WERI-Rb-1 (cell line): ENCODE data around the gene JPT1.
A peak's percentile ranks its signal among the peaks of the same experiment; 100 is the strongest.
"Not testable (repeated sequence)": the region's sequence is repeated elsewhere in the genome, so short reads cannot be mapped to it uniquely, and the experiment has no call there.

ENCODE experiments used
- DNase-seq: peaks from one replicate; pipeline ENCODE4 v3.0.0-alpha.2; 2020
- H3K27ac ChIP-seq: fragments of 250-450 bp; sonication (Bioruptor Pico); 2 replicates; pipeline ENCODE4 v1.5.1; 2020; ENCODE audit warnings: mild to moderate bottlenecking, moderate library complexity
- H3K27me3 ChIP-seq: fragments of 250-450 bp; sonication (Bioruptor Pico); 2 replicates; pipeline ENCODE4 v1.5.1; 2021; ENCODE audit warnings: mild to moderate bottlenecking, low read depth, moderate library complexity; ENCODE audit not compliant: insufficient read depth, severe bottlenecking
- H3K36me3 ChIP-seq: fragments of 250-450 bp; sonication (Bioruptor Pico); 2 replicates; pipeline ENCODE4 v1.5.1; 2020; ENCODE audit warnings: mild to moderate bottlenecking, moderate library complexity
- H3K4me3 ChIP-seq: 2 replicates; pipeline ENCODE4 v1.5.1; 2011; ENCODE audit warnings: low read depth, mild to moderate bottlenecking, control low read depth, low read length
- H3K9me3 ChIP-seq: fragments of 250-450 bp; sonication (Bioruptor Pico); 2 replicates; pipeline ENCODE4 v1.5.1; 2021; ENCODE audit warnings: mild to moderate bottlenecking, moderate library complexity; ENCODE audit not compliant: severe bottlenecking
- CTCF ChIP-seq: IDR thresholded peaks from 2 replicates; pipeline ENCODE4 v1.5.1; 2011; ENCODE audit warnings: low read depth, mild to moderate bottlenecking, control low read depth, inconsistent platforms, low read length

The JPT1 gene

GRCh38 chr17:75133001-75133400 is 21.3 kb downstream of the JPT1 start:
- Histone ChIP-seq H3K27ac (peak overlapping the region; percentile 86), H3K4me3 (no peak overlapping the region), H3K27me3 (no peaks in the 10 kb centered on the region), H3K9me3 (no peaks in the 10 kb centered on the region), H3K36me3 (peaks cover 50% of the 10 kb centered on the region)
- DNase-seq = no peak
- TF ChIP-seq CTCF = no peak

GRCh38 chr17:75132018-75133000 is 22.0 kb downstream of the JPT1 start:
- DNase-seq = peak; percentile 85
- H3K4me3 ChIP-seq = peak overlapping the region; percentile 91
- H3K27me3 ChIP-seq, H3K9me3 ChIP-seq: not testable (repeated sequence)
- peak overlapping the region; percentile 86 for H3K27ac ChIP-seq
- H3K36me3 ChIP-seq = peaks cover 46% of the 10 kb centered on the region

GRCh38 chr17:75131278-75132017 is 22.9 kb downstream of the JPT1 start, which contains the start of gene NT5C:
Gene NT5C (minus strand): TSS chr17:75131742. CDS start chr17:75131707, 35 bp downstream.
- Histone ChIP-seq H3K36me3 (peaks cover 38% of the 10 kb centered on the region), H3K27ac (peak within 1 kb of the TSS; percentile 86), H3K4me3 (peak within 1 kb of the TSS; percentile 91), H3K27me3 (no peaks in the 10 kb centered on the region), H3K9me3 (no peaks in the 10 kb centered on the region)
- peak; percentile 92 for DNase-seq
- TF ChIP-seq CTCF = peak; percentile 92

- H3K27me3 ChIP-seq = no peaks in the 10 kb centered on the region
- peak overlapping the region; percentile 91 for H3K4me3 ChIP-seq
- peak overlapping the region; percentile 86 for H3K27ac ChIP-seq
- TF ChIP-seq CTCF = peak; percentile 63
- peaks cover 31% of the 10 kb centered on the region for H3K36me3 ChIP-seq
- no peaks in the 10 kb centered on the region for H3K9me3 ChIP-seq
- peak; percentile 92 for DNase-seq
Measured at GRCh38 chr17:75130632-75131277, 23.6 kb downstream of the JPT1 start.

GRCh38 chr17:75130059-75130631 is 24.2 kb downstream of the JPT1 start:
- H3K27me3 ChIP-seq = no peaks in the 10 kb centered on the region
- peak overlapping the region; percentile 91 for H3K4me3 ChIP-seq
- peaks cover 25% of the 10 kb centered on the region for H3K36me3 ChIP-seq
- DNase-seq = no peak
- no peak for TF ChIP-seq CTCF
- H3K9me3 ChIP-seq = no peaks in the 10 kb centered on the region
- peak overlapping the region; percentile 86 for H3K27ac ChIP-seq
